Activated CD4-positive, alpha-beta memory T cell treated with anti-CD3 and anti-CD28 coated beads for 36 hours (primary cell): ENCODE results near the gene CAMTA1. TPM values are rescaled to one million over a fixed set of nuclear protein-coding genes. Genes with fewer than 3 reads are reported as not detected.
"Not testable (repeated sequence)": the region's sequence is repeated elsewhere in the genome, so short reads cannot be mapped to it uniquely, and the experiment has no call there.

Experiments used
- CTCF ChIA-PET: fragments of 350-600 bp; sonication (Branson Sonifier 250); formaldehyde crosslinking; loops from one replicate; lab custom pipeline; 2021; ENCODE audit warnings: antibody characterized with exemption, inconsistent platforms; lab: Charles Lee
- POLR2A ChIA-PET: fragments of 350-600 bp; sonication (Branson Sonifier 250); formaldehyde crosslinking; loops from one replicate; lab custom pipeline; 2021; ENCODE audit warnings: antibody characterized with exemption; lab: Charles Lee
- DNase-seq: peaks from one replicate; pipeline ENCODE4 v3.0.0-alpha.2; 2020
- H3K27ac Mint-ChIP-seq: one replicate; pipeline ENCODE4 v1.8.0; 2021; ENCODE audit warnings: mixed read lengths
- H3K27me3 Mint-ChIP-seq: one replicate; pipeline ENCODE4 v1.8.0; 2021; ENCODE audit warnings: mixed read lengths
- H3K36me3 Mint-ChIP-seq: one replicate; pipeline ENCODE4 v1.8.0; 2021; ENCODE audit warnings: mixed read lengths
- H3K4me1 Mint-ChIP-seq: one replicate; pipeline ENCODE4 v1.8.0; 2021; ENCODE audit warnings: low read depth, mixed read lengths
- H3K4me3 Mint-ChIP-seq: one replicate; pipeline ENCODE4 v1.8.0; 2021; ENCODE audit warnings: mild to moderate bottlenecking, mixed read lengths
- H3K9me3 Mint-ChIP-seq: one replicate; pipeline ENCODE4 v1.8.0; 2021; ENCODE audit warnings: mixed read lengths
- intact Hi-C: fragments of 100-400 bp; cut with micrococcal nuclease; formaldehyde crosslinking; loops from one replicate; pipeline ENCODE4 v1.15.1; 2023
- total RNA-seq, 2 experiments: library from RNA; stranded (reverse); gene quantifications; one replicate each; pipeline ENCODE4 v1.2.3, GENCODE V29; 2021

CAMTA1 gene, protein sequence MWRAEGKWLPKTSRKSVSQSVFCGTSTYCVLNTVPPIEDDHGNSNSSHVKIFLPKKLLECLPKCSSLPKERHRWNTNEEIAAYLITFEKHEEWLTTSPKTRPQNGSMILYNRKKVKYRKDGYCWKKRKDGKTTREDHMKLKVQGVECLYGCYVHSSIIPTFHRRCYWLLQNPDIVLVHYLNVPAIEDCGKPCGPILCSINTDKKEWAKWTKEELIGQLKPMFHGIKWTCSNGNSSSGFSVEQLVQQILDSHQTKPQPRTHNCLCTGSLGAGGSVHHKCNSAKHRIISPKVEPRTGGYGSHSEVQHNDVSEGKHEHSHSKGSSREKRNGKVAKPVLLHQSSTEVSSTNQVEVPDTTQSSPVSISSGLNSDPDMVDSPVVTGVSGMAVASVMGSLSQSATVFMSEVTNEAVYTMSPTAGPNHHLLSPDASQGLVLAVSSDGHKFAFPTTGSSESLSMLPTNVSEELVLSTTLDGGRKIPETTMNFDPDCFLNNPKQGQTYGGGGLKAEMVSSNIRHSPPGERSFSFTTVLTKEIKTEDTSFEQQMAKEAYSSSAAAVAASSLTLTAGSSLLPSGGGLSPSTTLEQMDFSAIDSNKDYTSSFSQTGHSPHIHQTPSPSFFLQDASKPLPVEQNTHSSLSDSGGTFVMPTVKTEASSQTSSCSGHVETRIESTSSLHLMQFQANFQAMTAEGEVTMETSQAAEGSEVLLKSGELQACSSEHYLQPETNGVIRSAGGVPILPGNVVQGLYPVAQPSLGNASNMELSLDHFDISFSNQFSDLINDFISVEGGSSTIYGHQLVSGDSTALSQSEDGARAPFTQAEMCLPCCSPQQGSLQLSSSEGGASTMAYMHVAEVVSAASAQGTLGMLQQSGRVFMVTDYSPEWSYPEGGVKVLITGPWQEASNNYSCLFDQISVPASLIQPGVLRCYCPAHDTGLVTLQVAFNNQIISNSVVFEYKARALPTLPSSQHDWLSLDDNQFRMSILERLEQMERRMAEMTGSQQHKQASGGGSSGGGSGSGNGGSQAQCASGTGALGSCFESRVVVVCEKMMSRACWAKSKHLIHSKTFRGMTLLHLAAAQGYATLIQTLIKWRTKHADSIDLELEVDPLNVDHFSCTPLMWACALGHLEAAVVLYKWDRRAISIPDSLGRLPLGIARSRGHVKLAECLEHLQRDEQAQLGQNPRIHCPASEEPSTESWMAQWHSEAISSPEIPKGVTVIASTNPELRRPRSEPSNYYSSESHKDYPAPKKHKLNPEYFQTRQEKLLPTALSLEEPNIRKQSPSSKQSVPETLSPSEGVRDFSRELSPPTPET (N-terminal part only)
- 10 to 100 TPM; 64.7 to 68.9 TPM for total RNA-seq

DNA sequence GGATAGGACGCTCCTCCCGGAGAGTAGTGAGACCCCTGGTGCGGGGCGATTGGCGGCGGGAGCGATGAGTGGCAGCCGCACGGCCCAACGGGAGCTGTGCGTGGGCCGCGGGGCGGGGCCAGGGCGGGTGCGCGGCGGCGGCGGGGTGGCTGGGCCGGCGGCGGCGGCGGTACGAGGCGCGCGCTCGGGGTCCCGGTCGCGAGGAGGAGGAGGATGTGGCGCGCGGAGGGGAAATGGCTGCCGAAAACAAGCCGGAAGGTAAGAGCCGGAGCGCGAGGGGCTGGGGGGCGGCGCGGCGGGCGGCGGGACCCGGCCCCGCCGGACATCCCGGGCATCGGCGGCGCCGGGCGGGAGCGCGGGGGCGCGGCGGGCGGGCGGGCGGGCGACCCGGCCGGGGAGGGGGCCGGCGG is at the start of gene CAMTA1:
TSS of gene CAMTA1 (plus strand) at position 137 of the 410 bp plus-strand sequence. CDS start at position 214, 77 bp downstream.
- CTCF ChIA-PET = interaction anchor here (0.8 to 1.5 kb wide), 3 partner anchors 16 to 104 kb away, joined by 3 to 6 read pairs (median 3); no protein-coding TSS in a partner anchor
- intact Hi-C loops = loop anchor here (1.0 to 10.0 kb wide), 7 partner anchors 43 to 791 kb away; partner anchors contain the start of genes NPHP4 and PHF13
- Mint-ChIP-seq H3K9me3 (no peaks in the 10 kb centered on the region), H3K27ac (peak within 1 kb of the TSS; percentile 86), H3K4me3 (peak within 1 kb of the TSS; percentile 84), H3K36me3 (no peaks in the 10 kb centered on the region), H3K4me1 (peaks cover 44% of the 10 kb centered on the region), H3K27me3 (no peaks in the 10 kb centered on the region)
- DNase-seq = no peak
- POLR2A ChIA-PET = interaction anchor here (0.9 to 2.2 kb wide), 5 partner anchors 8 to 182 kb away, joined by 3 to 17 read pairs (median 7); partner anchors contain the start of gene DNAJC11

DNA sequence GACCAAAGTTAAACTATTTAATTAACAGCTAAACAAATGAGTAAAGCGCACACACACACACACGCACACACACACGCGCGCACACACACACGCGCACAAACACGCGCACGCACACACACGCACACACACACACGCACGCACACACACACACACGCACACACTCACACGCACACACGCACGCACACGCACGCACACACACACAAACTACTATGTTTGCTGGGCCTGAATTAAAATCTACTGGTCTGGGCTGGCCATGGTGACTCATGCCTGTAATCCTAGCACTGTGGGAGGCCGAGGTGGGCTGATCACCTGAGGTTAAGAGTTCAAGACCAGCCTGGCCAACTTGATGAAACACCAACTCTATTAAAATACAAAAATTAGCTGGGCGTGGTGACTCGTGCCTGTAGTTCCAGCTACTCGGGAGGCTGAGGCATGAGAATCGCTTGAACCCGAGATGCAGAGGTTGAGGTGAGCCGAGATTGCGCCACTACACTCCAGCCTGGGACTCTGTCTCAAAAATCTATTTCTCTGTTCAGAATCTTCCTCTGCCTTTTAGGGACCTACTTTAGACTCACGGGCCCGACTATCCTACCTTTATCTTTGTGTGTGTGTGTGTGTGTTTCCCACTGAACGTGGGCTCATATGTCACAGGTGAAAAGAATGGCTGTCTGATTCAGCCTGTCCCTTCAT is 46.1 kb upstream of the CAMTA1 start:
- peaks cover 13% of the 10 kb centered on the region for H3K27me3 Mint-ChIP-seq
- H3K27ac Mint-ChIP-seq = no peak overlapping the region
- intact Hi-C loops = no loop called here
- H3K4me3 Mint-ChIP-seq = no peak overlapping the region
- no peak for DNase-seq
- H3K36me3 Mint-ChIP-seq = no peaks in the 10 kb centered on the region
- ChIA-PET POLR2A (no interaction called here), CTCF (interaction anchor here (1.0 kb wide), 1 partner anchor 13 kb away, joined by 4 read pairs; no protein-coding TSS in a partner anchor)
- peaks cover 19% of the 10 kb centered on the region for H3K4me1 Mint-ChIP-seq
- no peaks in the 10 kb centered on the region for H3K9me3 Mint-ChIP-seq

DNA sequence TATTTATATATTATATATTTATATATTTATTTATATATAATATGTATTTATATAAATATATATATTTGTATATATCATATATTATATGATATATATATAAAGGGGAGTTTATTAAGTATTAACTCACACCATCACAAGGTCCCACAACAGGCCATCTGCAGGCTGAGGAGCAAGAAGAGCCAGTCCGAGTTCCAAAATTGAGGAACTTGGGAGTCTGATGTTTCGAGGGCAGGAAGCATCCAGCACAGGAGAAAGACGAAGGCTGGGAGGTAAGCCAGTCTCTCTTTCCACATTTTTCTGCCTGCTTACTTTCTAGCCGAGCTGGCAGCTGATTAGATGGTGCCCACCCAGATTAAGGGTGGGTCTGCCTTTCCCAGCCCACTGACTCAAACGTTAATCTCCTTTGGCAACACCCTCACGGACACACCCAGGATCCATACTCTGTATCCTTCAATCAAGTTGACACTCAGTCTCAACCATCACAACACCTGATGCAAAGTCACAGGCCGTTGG is 42.5 kb upstream of the CAMTA1 start:
- H3K4me3 Mint-ChIP-seq, CTCF ChIA-PET, H3K27ac Mint-ChIP-seq, H3K36me3 Mint-ChIP-seq, H3K9me3 Mint-ChIP-seq, DNase-seq: not testable (repeated sequence)
- Mint-ChIP-seq H3K27me3 (peaks cover 19% of the 10 kb centered on the region), H3K4me1 (peaks cover 12% of the 10 kb centered on the region)
- POLR2A ChIA-PET = interaction anchor here (2.9 kb wide), 1 partner anchor 42 kb away, joined by 17 read pairs; the partner anchor contains the start of gene CAMTA1
- intact Hi-C loops = loop anchor here (2.0 to 5.0 kb wide), 2 partner anchors 42 to 140 kb away; partner anchors contain the start of genes CAMTA1 and KLHL21

DNA sequence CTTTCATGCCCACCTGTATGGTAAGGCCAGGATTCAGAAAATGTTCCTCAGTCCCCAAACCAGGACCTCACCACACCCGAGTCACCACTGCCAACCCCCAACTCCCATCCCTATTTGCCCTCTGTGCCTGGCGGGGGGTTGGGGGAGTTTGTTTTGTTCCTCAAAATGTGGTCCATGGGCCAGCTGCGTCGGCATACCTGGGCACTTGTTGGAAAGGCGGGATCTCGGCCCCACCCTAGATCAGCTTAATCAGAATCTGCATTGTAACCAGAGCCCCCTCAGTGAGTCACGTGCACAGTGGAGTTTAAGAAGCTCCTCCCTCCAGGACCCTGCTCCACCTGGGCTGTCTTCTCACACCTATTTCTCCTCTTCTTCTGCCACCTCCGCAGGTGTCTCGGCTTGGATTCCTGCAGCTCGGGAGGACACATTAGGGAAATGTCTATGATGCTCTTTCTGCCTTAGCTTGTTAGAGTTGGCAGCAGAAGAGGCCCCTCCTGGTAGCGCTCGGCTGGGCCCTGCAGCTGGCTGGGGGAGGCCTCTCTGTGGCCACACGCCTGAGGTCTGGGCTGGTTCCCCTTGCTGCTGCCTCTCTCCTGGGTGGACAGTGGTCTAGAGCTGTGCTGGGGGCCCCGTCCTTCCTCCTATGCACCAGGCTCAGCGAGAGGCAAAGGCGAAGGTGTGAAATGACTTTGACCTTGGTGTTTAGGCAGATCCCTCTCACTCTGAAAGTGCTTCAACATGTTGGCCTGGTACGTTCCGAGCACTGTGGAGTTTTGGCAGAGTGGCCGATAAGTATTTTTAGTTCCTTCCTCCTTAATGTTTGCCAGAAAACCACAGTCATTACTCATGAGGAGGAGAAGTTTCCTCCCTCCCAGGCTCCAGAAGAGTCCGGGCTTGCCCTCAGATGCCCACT is 41.8 kb upstream of the CAMTA1 start:
- H3K4me3 Mint-ChIP-seq = no peak overlapping the region
- H3K9me3 Mint-ChIP-seq = no peaks in the 10 kb centered on the region
- peaks cover 12% of the 10 kb centered on the region for H3K4me1 Mint-ChIP-seq
- peaks cover 25% of the 10 kb centered on the region for H3K27me3 Mint-ChIP-seq
- ChIA-PET CTCF (interaction anchor here (0.8 to 1.2 kb wide), 2 partner anchors 24 to 34 kb away, joined by 3 read pairs; no protein-coding TSS in a partner anchor), POLR2A (interaction anchor here (2.9 kb wide), 1 partner anchor 41 kb away, joined by 17 read pairs; the partner anchor contains the start of gene CAMTA1)
- intact Hi-C loops = loop anchor here (2.0 to 5.0 kb wide), 2 partner anchors 41 to 141 kb away; partner anchors contain the start of genes CAMTA1 and KLHL21
- H3K36me3 Mint-ChIP-seq = no peaks in the 10 kb centered on the region
- peak; percentile 34 for DNase-seq
- H3K27ac Mint-ChIP-seq = no peak overlapping the region

DNA sequence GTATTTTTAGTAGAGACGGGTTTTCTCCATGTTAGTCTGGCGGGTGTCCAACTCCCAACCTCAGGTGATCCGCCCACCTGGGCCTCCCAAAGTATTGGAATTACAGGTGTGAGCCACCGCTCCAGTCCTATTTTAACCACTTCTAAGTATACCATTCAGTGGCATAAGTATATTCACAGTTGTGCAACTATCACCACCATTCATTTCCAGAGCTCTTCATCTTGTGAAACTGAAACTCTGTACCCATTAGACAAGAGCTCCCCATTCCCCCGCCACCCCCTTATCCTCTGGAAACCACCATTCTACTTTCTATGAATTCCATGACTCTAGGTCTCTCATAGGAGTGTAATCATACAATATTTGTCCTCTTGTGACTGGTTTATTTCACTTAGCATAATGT is 40.2 kb upstream of the CAMTA1 start:
- H3K27me3 Mint-ChIP-seq = peaks cover 35% of the 10 kb centered on the region
- CTCF ChIA-PET = interaction anchor here (0.5 kb wide), 1 partner anchor 13 kb away, joined by 4 read pairs; no protein-coding TSS in a partner anchor
- intact Hi-C loops = no loop called here
- peak; percentile 69 for DNase-seq
- no peaks in the 10 kb centered on the region for H3K9me3 Mint-ChIP-seq
- H3K4me1 Mint-ChIP-seq = peaks cover 12% of the 10 kb centered on the region
- H3K36me3 Mint-ChIP-seq = no peaks in the 10 kb centered on the region
- POLR2A ChIA-PET = interaction anchor here (0.9 to 2.9 kb wide), 4 partner anchors 8 to 115 kb away, joined by 3 to 17 read pairs (median 4); partner anchors contain the start of gene CAMTA1
- no peak overlapping the region for H3K27ac Mint-ChIP-seq
- H3K4me3 Mint-ChIP-seq = no peak overlapping the region

DNA sequence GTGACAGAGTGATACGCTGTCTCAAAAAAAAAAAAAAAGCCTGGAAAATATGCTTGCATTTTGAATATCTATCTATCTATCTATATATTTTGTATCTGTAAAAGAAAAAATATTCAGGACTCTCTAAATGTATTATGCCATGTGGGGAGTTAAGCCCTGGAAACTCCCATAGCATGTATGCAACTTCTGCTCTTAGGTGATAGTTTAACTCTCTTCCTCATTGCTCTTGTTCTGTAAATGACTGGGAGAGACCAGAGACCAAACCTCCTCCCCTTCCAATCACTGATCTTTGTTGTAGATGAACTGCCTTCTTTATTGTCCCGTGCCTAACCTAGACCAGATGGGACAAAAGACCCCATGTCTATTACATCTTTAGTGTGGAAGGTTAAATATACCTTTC is 37.6 kb upstream of the CAMTA1 start:
- peaks cover 43% of the 10 kb centered on the region for H3K27me3 Mint-ChIP-seq
- intact Hi-C loops = no loop called here
- H3K27ac Mint-ChIP-seq = no peak overlapping the region
- POLR2A ChIA-PET = no interaction called here
- no peak for DNase-seq
- peaks cover 12% of the 10 kb centered on the region for H3K4me1 Mint-ChIP-seq
- no peaks in the 10 kb centered on the region for H3K36me3 Mint-ChIP-seq
- H3K4me3 Mint-ChIP-seq = no peak overlapping the region
- H3K9me3 Mint-ChIP-seq = no peaks in the 10 kb centered on the region
- CTCF ChIA-PET = no interaction called here

DNA sequence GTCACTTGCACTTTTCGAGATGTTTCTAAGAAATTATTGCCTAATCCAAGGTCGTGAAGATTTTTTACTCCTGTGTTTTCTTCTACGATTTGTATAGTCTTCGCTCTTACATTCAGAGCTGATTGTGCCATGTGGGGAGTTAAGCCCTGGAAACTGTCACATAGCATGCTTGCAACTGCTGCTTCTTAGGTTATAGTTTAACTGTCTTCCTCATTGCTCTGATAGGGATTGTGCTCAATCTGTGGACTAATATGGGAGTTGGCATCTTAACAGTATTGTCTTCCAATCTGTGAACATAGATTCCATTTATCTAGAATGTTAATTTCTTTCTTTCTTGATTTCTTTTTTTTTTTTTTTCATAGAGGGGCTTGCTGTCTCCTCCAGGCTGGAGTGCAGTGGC is 34.8 kb upstream of the CAMTA1 start:
- Mint-ChIP-seq H3K4me1 (no peaks in the 10 kb centered on the region), H3K27ac (no peak overlapping the region), H3K36me3 (no peaks in the 10 kb centered on the region), H3K27me3 (peaks cover 46% of the 10 kb centered on the region), H3K9me3 (no peaks in the 10 kb centered on the region), H3K4me3 (no peak overlapping the region)
- intact Hi-C loops = no loop called here
- ChIA-PET POLR2A (no interaction called here), CTCF (interaction anchor here (1.3 kb wide), 1 partner anchor 23 kb away, joined by 3 read pairs; no protein-coding TSS in a partner anchor)
- DNase-seq = no peak

DNA sequence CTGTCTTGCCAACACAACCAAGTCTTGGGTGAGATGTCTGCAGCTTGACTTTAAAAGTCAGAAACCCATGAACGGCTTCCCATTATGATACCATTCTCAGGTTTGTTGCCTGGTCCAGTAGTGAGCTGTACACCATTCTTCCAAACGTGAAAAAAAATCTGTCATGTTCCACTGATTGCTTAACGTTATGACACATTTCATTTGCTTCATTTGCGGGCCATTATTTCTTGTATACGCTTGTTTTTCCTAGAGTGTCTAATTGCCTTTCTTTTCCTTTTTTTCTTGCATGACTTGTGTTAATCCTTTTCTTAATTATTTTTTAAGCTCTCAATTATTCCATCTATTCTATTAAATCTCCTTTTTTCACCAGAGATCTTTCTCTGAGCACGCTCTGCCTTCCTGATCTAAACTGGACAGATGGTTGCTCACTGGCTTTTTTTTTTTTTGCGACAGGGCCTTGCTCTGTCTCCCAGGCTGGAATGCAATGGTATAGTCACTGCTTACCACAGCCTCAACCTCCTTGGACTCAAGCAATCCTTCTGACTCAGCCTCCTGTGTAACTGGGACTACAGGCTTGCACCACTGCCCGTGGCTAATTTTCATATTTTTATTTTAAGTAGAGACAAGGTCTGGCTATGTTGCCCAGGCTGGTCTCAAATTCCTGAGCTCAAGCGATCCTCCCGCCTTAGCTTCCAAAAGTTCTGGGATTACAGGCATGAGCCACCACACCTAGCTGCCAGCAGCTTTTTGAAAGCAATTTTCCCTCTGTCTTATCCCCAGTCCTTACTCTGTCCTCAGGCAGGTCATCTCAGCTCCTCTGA is 31.7 kb upstream of the CAMTA1 start:
- peaks cover 35% of the 10 kb centered on the region for H3K27me3 Mint-ChIP-seq
- H3K9me3 Mint-ChIP-seq = no peaks in the 10 kb centered on the region
- no peaks in the 10 kb centered on the region for H3K4me1 Mint-ChIP-seq
- POLR2A ChIA-PET = no interaction called here
- no peak for DNase-seq
- CTCF ChIA-PET = interaction anchor here (0.6 to 0.7 kb wide), 2 partner anchors 894 to 1115 kb away, joined by 3 to 4 read pairs; no protein-coding TSS in a partner anchor
- intact Hi-C loops = no loop called here
- H3K36me3 Mint-ChIP-seq = no peaks in the 10 kb centered on the region
- H3K4me3 Mint-ChIP-seq = no peak overlapping the region
- H3K27ac Mint-ChIP-seq = no peak overlapping the region

DNA sequence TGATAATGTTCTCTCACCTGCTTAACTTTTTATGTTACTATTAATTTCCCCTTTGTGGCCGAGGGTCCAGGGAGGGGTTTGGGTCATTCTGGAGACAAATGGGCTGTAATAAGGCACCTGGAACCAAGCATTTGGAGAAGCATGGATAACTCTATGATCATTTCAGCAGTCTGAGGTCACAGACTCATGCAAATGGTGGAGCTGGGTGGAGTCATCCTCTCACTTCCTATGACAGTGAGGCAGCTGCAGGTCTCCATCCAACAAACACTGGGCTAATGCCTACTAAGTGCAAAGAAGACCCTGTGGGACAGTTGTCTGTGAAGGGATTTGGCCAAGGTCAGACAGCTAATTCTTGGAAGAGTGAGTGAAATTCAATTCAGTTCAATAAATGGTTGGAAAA is 28.8 kb upstream of the CAMTA1 start:
- Mint-ChIP-seq H3K4me1 (no peaks in the 10 kb centered on the region), H3K9me3 (no peaks in the 10 kb centered on the region), H3K27me3 (peaks cover 23% of the 10 kb centered on the region), H3K36me3 (no peaks in the 10 kb centered on the region), H3K4me3 (no peak overlapping the region), H3K27ac (no peak overlapping the region)
- ChIA-PET CTCF (no interaction called here), POLR2A (no interaction called here)
- intact Hi-C loops = no loop called here
- DNase-seq = no peak
